Activated CD4-positive, CD25-positive, alpha-beta regulatory T cell (primary cell): ENCODE results near the gene LTBP1.
"Not testable (repeated sequence)": the region's sequence is repeated elsewhere in the genome, so short reads cannot be mapped to it uniquely, and the experiment has no call there.

ENCODE experiments used
- DNase-seq, 4 experiments: peaks; one replicate each; lab custom pipeline; 2025; lab: John Stamatoyannopoulos, UW

LTBP1 gene

GRCh38 chr2:33040541-33040940 lies 93.8 kb downstream of the LTBP1 start:
- DNase-seq = no peak

- DNase-seq = no peak
These were observed 95.5 kb downstream of the LTBP1 start for GRCh38 chr2:33042265-33042664.

GRCh38 chr2:33042819-33043218 lies 96.1 kb downstream of the LTBP1 start:
- no peak for DNase-seq

GRCh38 chr2:33047939-33048338 lies 101.2 kb downstream of the LTBP1 start:
- DNase-seq = no peak

DNA sequence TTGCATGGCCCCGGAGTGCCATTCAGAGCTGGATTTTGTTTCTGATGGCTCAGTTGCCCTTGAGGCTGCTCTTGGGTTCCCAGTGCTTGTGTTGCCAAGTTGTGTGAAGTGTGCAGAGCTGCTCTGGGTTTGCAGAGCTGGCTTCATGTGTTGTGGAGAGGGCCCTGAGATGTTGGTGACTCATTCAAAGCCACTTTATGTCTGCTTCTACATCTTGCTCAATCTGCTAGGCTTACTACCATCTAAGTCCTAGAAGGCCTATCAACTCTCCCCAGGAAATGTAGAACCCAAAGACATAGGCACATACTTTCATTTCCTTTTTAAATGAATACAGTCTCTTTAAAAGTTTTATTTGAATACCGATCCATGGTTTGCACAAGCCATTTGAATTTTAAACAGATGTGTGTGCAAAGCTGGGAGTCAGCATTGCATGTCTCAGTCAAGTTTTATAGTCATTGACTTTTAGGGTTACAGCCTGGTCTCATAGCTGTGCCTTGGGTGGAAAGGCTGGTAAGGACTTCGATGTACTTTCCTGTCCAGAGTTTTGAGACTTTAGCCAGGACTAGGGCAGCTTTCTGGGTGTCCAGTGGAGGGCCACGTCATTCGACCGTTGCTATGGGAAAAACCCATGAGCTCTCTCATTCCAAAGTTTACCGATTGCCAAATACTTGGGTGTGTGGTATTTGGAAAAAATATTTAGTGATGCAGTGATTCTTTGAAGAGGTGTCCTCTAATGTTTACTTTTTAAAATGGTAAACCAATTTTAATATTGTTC lies 105.0 kb downstream of the LTBP1 start:
- DNase-seq = no peak

- DNase-seq = no peak
These were observed 105.6 kb downstream of the LTBP1 start for GRCh38 chr2:33052361-33052735.

GRCh38 chr2:33052795-33053194 lies 106.0 kb downstream of the LTBP1 start:
- DNase-seq = not testable (repeated sequence)

- DNase-seq = no peak
These were observed 109.4 kb downstream of the LTBP1 start for GRCh38 chr2:33056170-33056569.

- DNase-seq = not testable (repeated sequence)
These were observed 110.7 kb downstream of the LTBP1 start for GRCh38 chr2:33057307-33058028.

DNA sequence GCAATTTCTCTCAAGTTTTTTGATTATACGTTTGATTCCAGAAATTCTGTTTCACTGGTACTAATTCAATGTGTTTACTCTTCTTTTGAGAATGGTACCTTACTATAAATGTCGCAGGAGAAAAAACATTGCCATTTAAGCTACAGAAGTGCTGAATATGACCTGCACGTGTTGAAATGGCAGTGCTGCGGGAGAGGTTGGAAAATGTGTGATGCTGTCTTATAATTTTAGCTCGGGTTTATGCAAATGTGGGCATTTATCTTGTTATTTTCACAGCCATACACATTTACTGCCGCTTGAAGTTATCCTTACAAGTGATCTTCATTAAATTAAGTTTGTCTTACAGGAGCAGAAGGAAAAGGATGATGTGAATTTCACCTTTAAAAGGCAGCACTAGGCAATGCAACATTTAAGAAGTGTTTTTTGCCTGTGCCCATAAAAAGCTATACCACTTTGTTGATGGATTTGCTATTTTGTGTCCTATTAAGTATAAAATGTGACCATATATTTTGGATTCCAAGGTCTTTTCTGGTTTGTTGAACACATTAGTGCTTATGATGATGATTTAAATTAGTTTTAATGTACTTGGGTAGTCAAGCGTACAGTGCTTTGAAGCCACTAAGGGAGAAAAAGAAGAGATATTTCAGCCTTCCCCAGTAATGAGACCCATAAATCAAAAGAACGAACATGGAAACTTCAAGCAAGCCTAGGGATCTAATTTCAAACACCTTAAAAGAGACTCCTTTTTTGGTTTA lies 112.1 kb downstream of the LTBP1 start:
- DNase-seq = no peak

DNA sequence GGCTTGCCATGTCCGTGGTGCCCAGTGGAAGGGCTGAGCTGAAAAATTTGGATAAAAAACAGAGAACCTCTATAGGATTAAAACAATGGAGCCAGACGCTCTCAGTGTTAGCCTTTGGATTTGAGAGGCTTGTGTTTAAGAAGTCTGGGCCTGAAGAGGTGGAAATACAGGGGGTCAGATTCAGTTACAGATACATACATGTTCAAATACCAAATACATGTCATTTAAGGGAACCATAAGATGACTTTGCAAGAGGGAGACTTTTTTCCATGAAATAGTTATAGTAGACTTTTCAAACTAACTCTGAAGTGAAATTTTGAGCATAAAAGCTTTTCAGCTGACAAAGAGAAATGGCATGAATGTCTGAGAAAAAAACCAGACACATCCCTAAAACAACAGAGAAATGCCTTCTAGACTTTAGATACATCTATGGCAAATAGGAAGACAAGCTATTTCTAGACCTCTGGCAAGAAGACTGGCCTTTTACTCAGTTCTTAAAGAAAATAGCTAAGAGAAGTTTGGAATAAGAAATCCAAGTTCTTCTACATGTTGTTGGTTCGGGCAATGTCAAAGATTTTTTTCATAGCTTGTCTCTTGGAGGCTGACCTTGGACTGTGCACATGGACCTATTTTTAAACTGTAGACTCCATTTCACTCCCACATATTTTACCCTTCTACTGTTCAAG lies 112.9 kb downstream of the LTBP1 start:
- no peak for DNase-seq

DNA sequence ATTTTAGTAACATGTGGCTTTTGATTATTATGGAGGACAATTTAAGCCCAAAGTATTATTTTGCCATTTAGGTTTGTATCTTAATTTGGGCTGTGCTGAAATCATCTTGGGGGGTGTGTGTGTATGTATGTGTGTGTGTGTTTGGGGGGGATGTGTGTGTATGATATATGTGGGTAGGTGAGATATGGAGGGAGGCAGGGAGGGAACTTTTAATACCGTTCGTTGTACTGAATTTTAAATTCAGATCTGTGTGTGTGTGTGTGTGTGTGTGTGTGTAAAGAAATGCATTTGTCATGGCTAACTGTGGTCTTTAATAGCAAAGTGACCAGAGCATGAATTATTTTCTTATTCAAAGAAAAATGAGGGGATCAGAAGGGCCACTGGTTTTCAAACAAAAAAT lies 113.7 kb downstream of the LTBP1 start:
- no peak for DNase-seq

GRCh38 chr2:33062665-33063250 lies 116.0 kb downstream of the LTBP1 start:
- DNase-seq = no peak

DNA sequence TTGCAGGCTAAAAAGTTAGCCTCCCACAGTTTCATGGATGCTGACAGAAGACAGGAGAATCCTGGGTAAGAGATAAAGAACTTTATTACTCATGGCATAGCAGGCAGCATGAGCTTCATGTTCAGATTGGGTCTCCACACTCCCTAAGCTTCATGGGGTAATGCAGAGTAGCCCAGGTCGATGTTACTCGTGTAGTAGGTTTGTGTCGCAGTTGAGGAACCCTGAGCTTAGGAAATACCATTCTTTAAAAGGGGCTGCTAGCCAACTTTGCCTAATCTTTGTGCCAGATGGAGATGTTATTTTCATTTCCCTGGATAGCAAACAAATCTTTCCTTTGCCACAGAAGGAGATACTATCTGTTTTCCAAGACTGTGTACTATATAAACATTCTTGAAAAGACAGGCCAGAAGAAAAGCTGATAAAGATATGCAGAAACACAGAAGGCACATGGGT lies 117.6 kb downstream of the LTBP1 start:
- no peak for DNase-seq

DNA sequence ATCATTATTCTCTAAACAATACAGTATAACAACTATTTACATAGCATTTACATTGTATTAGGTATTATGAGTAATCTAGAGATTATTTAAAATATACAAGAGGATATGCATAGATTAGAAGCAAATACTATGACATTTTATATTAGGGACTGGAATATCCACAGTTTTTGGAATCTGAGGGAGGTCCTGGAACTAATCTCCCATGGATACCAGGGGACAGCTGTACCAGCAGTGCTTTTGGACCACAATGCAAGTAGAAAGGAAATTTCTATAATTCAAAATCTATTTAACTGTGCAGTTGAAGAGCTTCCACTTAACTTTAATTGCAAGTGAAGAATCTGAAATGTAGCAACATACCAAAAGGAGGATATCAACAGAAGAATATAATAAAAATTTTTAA lies 120.8 kb downstream of the LTBP1 start:
- DNase-seq = no peak

DNA sequence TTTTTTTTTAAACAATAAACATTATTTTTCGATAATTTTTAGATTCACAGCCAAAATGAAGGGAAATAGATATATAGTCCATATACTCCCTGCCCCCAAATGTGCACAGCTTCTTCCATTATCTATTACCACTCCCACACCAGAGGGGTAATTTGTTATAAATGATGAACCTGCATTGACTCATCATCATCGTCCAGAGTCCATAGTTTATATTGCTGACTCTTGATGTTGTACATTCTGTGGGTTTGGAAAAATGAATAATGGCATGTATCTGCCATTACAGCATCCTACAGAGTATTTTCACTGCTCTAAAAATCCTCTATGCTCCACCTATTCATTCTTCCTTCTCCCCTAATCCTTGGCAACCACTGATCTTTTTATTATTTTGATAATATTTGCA lies 121.5 kb downstream of the LTBP1 start:
- DNase-seq = no peak

- no peak for DNase-seq
These were observed 123.3 kb downstream of the LTBP1 start for GRCh38 chr2:33069894-33070651.

DNA sequence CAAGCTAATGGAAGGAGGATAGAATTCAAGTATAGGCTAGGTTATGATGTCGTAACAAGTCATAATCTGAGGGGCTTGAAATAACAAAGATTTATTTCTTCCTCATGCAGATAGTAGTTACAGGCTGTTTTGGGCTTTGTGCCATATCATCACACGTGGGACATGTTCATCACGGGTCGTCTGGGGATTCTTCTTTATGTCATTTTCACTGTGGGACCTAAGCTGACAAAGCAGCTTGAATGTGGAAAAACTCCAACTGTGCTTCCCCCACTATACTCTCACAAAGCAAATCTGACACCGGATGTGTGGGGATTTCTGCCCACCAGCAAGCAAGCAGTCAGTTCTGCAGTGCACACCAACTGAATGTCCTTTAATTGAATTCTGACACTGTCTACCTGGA lies 124.8 kb downstream of the LTBP1 start:
- no peak for DNase-seq

DNA sequence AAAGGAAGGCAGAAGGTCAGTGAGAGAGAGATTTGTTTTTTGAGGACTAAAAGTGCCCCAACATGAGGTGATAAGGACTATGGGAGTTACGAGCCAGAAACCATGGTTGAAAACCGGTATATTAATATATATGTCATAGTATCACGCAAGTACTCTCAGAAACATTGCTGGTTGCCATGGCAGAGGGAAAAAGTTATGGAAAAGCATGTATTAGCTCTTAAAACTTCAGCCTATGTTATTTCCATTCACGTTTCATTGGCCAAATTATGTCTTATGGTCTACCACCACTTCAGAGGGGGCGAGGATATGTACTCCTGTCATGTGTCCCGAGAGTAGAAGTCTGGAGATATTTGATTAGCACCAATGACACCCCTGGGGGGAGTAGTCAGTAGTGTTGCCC lies 125.9 kb downstream of the LTBP1 start:
- DNase-seq = no peak

DNA sequence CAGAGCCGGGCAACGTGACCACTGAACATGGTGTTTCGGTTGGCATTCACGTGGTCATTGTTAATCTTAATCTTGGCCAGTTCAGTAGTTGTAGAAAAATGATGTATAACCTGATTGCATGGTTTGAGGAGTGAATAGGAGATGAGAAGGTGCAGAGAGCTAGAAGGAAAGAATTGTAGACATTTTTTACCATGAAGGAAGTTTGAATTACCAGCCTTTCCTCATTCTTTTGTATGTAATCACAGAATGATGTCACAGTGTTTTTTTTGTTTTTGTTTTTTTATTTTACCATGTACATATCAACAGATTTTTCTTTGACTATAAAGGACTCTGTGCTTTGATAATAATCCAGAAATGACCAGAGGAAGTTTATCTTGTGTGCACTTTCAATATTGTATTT lies 126.3 kb downstream of the LTBP1 start:
- DNase-seq = no peak

DNA sequence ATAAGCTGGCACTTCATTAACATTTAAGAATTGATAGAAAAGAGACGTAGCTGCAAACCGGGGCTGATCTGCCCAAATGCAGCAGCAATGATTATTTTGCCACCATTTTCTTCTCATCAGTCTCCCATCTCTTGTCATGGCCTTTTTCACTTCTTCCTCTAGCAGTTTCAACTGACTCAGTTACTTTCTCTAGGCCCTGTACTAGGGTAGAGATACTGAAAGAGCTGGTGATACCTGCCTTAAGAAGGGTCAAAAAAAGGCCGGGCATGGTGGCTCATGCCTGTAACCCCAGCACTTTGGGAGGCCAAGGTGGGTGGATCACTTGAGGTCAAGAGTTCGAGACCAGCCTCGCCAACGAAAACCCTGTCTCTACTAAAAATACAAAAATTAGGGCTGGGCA lies 127.4 kb downstream of the LTBP1 start:
- DNase-seq = no peak
